WTC11 (cell line): ENCODE data around the gene GIPC2.

Experiments
- ELF4 ChIP-seq: sonication (generic); formaldehyde crosslinking; IDR thresholded peaks from 2 replicates; pipeline ENCODE4 v1.8.1; 2022; ENCODE audit warnings: low read depth, mild to moderate bottlenecking, moderate library complexity, missing genetic modification reagents
- FOXJ3 ChIP-seq: sonication (generic); formaldehyde crosslinking; IDR thresholded peaks from 2 replicates; pipeline ENCODE4 v1.9.0; 2021; ENCODE audit warnings: missing genetic modification reagents, mild to moderate bottlenecking, borderline replicate concordance
- NFYB ChIP-seq: sonication (generic); formaldehyde crosslinking; conservative IDR thresholded peaks from 2 replicates; pipeline ENCODE4 v1.8.0; 2022; ENCODE audit warnings: low read depth, missing genetic modification reagents
- NR2C2 ChIP-seq: sonication (generic); formaldehyde crosslinking; IDR thresholded peaks from 2 replicates; pipeline ENCODE4 v1.8.0; 2022; ENCODE audit warnings: mild to moderate bottlenecking, missing genetic modification reagents
- ZNF232 ChIP-seq: sonication (generic); formaldehyde crosslinking; IDR thresholded peaks from 2 replicates; pipeline ENCODE4 v1.8.0; 2022; ENCODE audit warnings: mild to moderate bottlenecking, missing genetic modification reagents
- ZNF263 ChIP-seq: sonication (generic); formaldehyde crosslinking; IDR thresholded peaks from 2 replicates; pipeline ENCODE4 v1.8.1; 2022; ENCODE audit warnings: low read depth, mild to moderate bottlenecking, moderate library complexity, missing genetic modification reagents
- TF ChIP-seq, protein P1 (sequence below): fragments of 200-600 bp; IDR thresholded peaks from 2 replicates; pipeline ENCODE4 v1.8.0; 2022; ENCODE audit warnings: antibody characterized with exemption
- TF ChIP-seq, protein P2 (sequence below): sonication (generic); formaldehyde crosslinking; IDR thresholded peaks from 2 replicates; pipeline ENCODE4 v1.8.1; 2023; ENCODE audit warnings: mild to moderate bottlenecking, moderate library complexity, missing genetic modification reagents
- TF ChIP-seq, protein P3 (sequence below): sonication (generic); formaldehyde crosslinking; IDR thresholded peaks from 2 replicates; pipeline ENCODE4 v1.8.0; 2023; ENCODE audit warnings: missing genetic modification reagents, mild to moderate bottlenecking, borderline replicate concordance
- TF ChIP-seq, protein P4 (sequence below): sonication (generic); formaldehyde crosslinking; IDR thresholded peaks from 2 replicates; pipeline ENCODE4 v1.8.1; 2023; ENCODE audit warnings: mild to moderate bottlenecking, missing genetic modification reagents, borderline replicate concordance
- TF ChIP-seq, protein P5 (sequence below): sonication (generic); formaldehyde crosslinking; IDR thresholded peaks from 2 replicates; pipeline ENCODE4 v1.8.0; 2022; ENCODE audit warnings: mild to moderate bottlenecking, missing genetic modification reagents

DNA sequence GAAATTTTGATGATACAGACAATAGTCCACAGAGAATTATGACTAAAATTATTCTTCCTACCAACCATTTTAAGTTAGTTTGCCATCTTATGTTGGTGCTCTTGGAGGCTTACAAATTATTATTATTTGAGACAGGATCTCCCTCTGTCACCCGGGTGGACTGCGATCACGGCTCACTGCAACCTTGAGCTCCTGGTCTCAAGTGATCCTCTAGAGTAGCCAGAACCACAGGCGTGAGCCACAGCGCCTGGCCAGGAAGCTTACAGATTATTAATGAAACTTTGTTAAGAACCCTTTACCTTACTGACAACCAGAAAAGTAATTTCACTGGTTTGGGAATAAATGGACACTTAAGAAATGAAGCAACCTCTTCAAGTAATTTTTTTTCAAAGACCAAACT lies 49.0 kb upstream of the GIPC2 start:
- TF ChIP-seq, protein P1, sequence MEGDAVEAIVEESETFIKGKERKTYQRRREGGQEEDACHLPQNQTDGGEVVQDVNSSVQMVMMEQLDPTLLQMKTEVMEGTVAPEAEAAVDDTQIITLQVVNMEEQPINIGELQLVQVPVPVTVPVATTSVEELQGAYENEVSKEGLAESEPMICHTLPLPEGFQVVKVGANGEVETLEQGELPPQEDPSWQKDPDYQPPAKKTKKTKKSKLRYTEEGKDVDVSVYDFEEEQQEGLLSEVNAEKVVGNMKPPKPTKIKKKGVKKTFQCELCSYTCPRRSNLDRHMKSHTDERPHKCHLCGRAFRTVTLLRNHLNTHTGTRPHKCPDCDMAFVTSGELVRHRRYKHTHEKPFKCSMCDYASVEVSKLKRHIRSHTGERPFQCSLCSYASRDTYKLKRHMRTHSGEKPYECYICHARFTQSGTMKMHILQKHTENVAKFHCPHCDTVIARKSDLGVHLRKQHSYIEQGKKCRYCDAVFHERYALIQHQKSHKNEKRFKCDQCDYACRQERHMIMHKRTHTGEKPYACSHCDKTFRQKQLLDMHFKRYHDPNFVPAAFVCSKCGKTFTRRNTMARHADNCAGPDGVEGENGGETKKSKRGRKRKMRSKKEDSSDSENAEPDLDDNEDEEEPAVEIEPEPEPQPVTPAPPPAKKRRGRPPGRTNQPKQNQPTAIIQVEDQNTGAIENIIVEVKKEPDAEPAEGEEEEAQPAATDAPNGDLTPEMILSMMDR = no peak
- TF ChIP-seq NFYB (CRISPR knock-in tag) (no peak), ZNF263 (CRISPR knock-in tag) (no peak), NR2C2 (CRISPR knock-in tag) (no peak), ZNF232 (CRISPR knock-in tag) (no peak), ELF4 (CRISPR knock-in tag) (no peak), FOXJ3 (CRISPR knock-in tag) (no peak)
- TF ChIP-seq, protein P2, sequence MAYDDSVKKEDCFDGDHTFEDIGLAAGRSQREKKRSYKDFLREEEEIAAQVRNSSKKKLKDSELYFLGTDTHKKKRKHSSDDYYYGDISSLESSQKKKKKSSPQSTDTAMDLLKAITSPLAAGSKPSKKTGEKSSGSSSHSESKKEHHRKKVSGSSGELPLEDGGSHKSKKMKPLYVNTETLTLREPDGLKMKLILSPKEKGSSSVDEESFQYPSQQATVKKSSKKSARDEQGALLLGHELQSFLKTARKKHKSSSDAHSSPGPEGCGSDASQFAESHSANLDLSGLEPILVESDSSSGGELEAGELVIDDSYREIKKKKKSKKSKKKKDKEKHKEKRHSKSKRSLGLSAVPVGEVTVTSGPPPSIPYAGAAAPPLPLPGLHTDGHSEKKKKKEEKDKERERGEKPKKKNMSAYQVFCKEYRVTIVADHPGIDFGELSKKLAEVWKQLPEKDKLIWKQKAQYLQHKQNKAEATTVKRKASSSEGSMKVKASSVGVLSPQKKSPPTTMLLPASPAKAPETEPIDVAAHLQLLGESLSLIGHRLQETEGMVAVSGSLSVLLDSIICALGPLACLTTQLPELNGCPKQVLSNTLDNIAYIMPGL (CRISPR knock-in tag) = no peak
- TF ChIP-seq, protein P3, sequence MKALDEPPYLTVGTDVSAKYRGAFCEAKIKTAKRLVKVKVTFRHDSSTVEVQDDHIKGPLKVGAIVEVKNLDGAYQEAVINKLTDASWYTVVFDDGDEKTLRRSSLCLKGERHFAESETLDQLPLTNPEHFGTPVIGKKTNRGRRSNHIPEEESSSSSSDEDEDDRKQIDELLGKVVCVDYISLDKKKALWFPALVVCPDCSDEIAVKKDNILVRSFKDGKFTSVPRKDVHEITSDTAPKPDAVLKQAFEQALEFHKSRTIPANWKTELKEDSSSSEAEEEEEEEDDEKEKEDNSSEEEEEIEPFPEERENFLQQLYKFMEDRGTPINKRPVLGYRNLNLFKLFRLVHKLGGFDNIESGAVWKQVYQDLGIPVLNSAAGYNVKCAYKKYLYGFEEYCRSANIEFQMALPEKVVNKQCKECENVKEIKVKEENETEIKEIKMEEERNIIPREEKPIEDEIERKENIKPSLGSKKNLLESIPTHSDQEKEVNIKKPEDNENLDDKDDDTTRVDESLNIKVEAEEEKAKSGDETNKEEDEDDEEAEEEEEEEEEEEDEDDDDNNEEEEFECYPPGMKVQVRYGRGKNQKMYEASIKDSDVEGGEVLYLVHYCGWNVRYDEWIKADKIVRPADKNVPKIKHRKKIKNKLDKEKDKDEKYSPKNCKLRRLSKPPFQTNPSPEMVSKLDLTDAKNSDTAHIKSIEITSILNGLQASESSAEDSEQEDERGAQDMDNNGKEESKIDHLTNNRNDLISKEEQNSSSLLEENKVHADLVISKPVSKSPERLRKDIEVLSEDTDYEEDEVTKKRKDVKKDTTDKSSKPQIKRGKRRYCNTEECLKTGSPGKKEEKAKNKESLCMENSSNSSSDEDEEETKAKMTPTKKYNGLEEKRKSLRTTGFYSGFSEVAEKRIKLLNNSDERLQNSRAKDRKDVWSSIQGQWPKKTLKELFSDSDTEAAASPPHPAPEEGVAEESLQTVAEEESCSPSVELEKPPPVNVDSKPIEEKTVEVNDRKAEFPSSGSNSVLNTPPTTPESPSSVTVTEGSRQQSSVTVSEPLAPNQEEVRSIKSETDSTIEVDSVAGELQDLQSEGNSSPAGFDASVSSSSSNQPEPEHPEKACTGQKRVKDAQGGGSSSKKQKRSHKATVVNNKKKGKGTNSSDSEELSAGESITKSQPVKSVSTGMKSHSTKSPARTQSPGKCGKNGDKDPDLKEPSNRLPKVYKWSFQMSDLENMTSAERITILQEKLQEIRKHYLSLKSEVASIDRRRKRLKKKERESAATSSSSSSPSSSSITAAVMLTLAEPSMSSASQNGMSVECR (CRISPR knock-in tag) = no peak
- TF ChIP-seq, protein P4, sequence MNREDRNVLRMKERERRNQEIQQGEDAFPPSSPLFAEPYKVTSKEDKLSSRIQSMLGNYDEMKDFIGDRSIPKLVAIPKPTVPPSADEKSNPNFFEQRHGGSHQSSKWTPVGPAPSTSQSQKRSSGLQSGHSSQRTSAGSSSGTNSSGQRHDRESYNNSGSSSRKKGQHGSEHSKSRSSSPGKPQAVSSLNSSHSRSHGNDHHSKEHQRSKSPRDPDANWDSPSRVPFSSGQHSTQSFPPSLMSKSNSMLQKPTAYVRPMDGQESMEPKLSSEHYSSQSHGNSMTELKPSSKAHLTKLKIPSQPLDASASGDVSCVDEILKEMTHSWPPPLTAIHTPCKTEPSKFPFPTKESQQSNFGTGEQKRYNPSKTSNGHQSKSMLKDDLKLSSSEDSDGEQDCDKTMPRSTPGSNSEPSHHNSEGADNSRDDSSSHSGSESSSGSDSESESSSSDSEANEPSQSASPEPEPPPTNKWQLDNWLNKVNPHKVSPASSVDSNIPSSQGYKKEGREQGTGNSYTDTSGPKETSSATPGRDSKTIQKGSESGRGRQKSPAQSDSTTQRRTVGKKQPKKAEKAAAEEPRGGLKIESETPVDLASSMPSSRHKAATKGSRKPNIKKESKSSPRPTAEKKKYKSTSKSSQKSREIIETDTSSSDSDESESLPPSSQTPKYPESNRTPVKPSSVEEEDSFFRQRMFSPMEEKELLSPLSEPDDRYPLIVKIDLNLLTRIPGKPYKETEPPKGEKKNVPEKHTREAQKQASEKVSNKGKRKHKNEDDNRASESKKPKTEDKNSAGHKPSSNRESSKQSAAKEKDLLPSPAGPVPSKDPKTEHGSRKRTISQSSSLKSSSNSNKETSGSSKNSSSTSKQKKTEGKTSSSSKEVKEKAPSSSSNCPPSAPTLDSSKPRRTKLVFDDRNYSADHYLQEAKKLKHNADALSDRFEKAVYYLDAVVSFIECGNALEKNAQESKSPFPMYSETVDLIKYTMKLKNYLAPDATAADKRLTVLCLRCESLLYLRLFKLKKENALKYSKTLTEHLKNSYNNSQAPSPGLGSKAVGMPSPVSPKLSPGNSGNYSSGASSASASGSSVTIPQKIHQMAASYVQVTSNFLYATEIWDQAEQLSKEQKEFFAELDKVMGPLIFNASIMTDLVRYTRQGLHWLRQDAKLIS (CRISPR knock-in tag) = no peak
- TF ChIP-seq, protein P5, sequence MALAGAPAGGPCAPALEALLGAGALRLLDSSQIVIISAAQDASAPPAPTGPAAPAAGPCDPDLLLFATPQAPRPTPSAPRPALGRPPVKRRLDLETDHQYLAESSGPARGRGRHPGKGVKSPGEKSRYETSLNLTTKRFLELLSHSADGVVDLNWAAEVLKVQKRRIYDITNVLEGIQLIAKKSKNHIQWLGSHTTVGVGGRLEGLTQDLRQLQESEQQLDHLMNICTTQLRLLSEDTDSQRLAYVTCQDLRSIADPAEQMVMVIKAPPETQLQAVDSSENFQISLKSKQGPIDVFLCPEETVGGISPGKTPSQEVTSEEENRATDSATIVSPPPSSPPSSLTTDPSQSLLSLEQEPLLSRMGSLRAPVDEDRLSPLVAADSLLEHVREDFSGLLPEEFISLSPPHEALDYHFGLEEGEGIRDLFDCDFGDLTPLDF (CRISPR knock-in tag) = no peak
